Astrocyte of the cerebellum (primary cell): ENCODE results near the gene RIPOR3.

ENCODE experiments used
- DNase-seq: peaks from one replicate; pipeline ENCODE4 v3.0.0-alpha.2; 2011; ENCODE audit warnings: low read depth
- H3K4me3 ChIP-seq: 2 replicates; pipeline ENCODE4 v1.5.1; 2011; ENCODE audit warnings: mild to moderate bottlenecking, low read depth, low read length, moderate library complexity
- in situ Hi-C: cut with HindIII; loops from 2 replicates; pipeline ENCODE4 v1.10.0; 2017; ENCODE audit warnings: low sequenced_read_pairs
- TF ChIP-seq, protein P1 (sequence below): IDR thresholded peaks from 2 replicates; pipeline ENCODE4 v1.5.1; 2012; ENCODE audit warnings: low read length, low read depth, moderate library complexity, mild to moderate bottlenecking; ENCODE audit errors: missing control alignments

RIPOR3 gene

GRCh38 chr20:50550531-50550930 lies 140.8 kb downstream of the RIPOR3 start:
- TF ChIP-seq, protein P1, sequence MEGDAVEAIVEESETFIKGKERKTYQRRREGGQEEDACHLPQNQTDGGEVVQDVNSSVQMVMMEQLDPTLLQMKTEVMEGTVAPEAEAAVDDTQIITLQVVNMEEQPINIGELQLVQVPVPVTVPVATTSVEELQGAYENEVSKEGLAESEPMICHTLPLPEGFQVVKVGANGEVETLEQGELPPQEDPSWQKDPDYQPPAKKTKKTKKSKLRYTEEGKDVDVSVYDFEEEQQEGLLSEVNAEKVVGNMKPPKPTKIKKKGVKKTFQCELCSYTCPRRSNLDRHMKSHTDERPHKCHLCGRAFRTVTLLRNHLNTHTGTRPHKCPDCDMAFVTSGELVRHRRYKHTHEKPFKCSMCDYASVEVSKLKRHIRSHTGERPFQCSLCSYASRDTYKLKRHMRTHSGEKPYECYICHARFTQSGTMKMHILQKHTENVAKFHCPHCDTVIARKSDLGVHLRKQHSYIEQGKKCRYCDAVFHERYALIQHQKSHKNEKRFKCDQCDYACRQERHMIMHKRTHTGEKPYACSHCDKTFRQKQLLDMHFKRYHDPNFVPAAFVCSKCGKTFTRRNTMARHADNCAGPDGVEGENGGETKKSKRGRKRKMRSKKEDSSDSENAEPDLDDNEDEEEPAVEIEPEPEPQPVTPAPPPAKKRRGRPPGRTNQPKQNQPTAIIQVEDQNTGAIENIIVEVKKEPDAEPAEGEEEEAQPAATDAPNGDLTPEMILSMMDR, result no peak
- DNase-seq, result no peak
- H3K4me3 ChIP-seq, result no peak overlapping the region
- in situ Hi-C loops, result no loop called here

GRCh38 chr20:50548396-50548795 lies 142.9 kb downstream of the RIPOR3 start:
- TF ChIP-seq, protein P1, result no peak
- in situ Hi-C loops, result no loop called here
- H3K4me3 ChIP-seq, result no peak overlapping the region

GRCh38 chr20:50547964-50548363 lies 143.4 kb downstream of the RIPOR3 start:
- no peak for DNase-seq
- H3K4me3 ChIP-seq, result no peak overlapping the region
- in situ Hi-C loops, result no loop called here
- TF ChIP-seq, protein P1, result no peak

More at GRCh38 chr20:50548396-50548795, 142.9 kb downstream of the RIPOR3 start:
- DNase-seq, result no peak

- TF ChIP-seq, protein P1, result no peak
- no peak for DNase-seq
- no peak overlapping the region for H3K4me3 ChIP-seq
- in situ Hi-C loops, result no loop called here
These were observed 144.5 kb downstream of the RIPOR3 start for GRCh38 chr20:50546729-50547314.

DNA sequence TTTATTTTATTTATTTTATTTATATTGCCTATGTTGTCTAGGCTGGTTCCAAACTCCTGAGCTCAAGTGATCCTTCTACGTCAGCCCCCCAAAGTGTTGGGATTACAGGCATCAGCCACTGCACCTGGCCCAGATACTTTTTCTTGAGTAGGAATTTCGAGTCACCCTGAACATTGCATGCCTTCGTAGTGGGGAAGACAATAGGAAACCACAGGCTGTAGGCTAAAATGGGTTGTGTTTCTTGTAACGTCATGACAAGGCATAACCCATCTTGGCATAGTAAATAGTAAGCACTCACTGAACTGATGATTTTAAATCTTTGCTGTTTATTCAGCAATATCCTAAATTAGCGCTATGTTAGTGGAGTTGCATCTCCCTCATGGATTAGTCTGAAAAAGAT lies 146.2 kb downstream of the RIPOR3 start:
- no peak overlapping the region for H3K4me3 ChIP-seq
- no peak for DNase-seq
- TF ChIP-seq, protein P1, result no peak
- in situ Hi-C loops, result no loop called here

DNA sequence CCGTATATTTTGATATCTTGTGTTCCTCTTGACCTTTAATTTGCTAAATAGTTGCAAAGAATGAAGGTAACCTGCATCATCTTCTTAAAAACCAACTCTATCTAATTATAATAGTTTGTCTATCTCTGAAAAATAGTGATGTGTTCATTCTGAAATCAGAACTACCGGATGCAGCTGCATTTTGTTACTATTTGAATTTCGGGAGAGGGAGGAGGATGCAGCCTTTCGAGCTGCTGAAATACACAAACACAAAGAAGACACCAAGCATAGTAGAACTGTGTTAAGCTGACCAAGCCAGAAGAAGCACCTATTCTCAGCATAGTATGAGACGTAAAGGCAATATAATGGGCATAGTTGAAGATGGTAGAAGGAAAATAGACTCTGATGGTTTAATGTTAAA lies 148.0 kb downstream of the RIPOR3 start:
- in situ Hi-C loops, result no loop called here
- no peak overlapping the region for H3K4me3 ChIP-seq
- no peak for DNase-seq
- TF ChIP-seq, protein P1, result no peak
